Measurements from ENCODE around the gene TMEM151B. TPM values are rescaled to one million over a fixed set of nuclear protein-coding genes. Genes with fewer than 3 reads are reported as not detected.

Gene TMEM151B
- total and polyA plus RNA-seq, 5 donors = 0.26 to 1.1 (median 0.88) TPM; not detected in 2

GRCh38 chr6:44245912-44246662 is 24.2 kb upstream of the TMEM151B start:
- intact Hi-C loops (cut with DNase I) = no loop called here
- DNase-seq = peak; percentile 93 to 97 (median 97)
- under 1% methylated on average over 62 of the region's 62 CpGs for WGBS
- no peaks in the 10 kb centered on the region for H3K4me1 ChIP-seq (ENCODE audit: control insufficient read depth, insufficient read depth, low read length)
- no peaks in the 10 kb centered on the region for H3K27me3 ChIP-seq (ENCODE audit: control insufficient read depth, insufficient read depth)
- ATAC-seq = peak; percentile 86 to 89
- H3K9me3 ChIP-seq (ENCODE audit: control insufficient read depth, low read length) = no peaks in the 10 kb centered on the region
- peak overlapping the region; percentile 80 for H3K27ac ChIP-seq (ENCODE audit: low read length)
- H3K4me3 ChIP-seq (ENCODE audit: low read length) = peak overlapping the region; percentile 98

- ATAC-seq (peak; percentile 92 to 94), DNase-seq (peak; percentile 93 to 97 (median 95))
- H3K4me1 ChIP-seq (ENCODE audit: control insufficient read depth, insufficient read depth, low read length) = no peaks in the 10 kb centered on the region
- no peaks in the 10 kb centered on the region for H3K9me3 ChIP-seq (ENCODE audit: control insufficient read depth, low read length)
- peak within 1 kb of the TSS; percentile 80 for H3K27ac ChIP-seq (ENCODE audit: low read length)
- peak within 1 kb of the TSS; percentile 98 for H3K4me3 ChIP-seq (ENCODE audit: low read length)
- under 1% methylated on average over 34 of the region's 34 CpGs for WGBS
- H3K27me3 ChIP-seq (ENCODE audit: control insufficient read depth, insufficient read depth) = no peaks in the 10 kb centered on the region
- intact Hi-C loops (cut with DNase I) = no loop called here
Observed at GRCh38 chr6:44246663-44247337, 23.4 kb upstream of the TMEM151B start, which contains the start of gene HSP90AB1. Gene HSP90AB1 (plus strand): TSS chr6:44247101. CDS start chr6:44248630, 1,529 bp downstream.

GRCh38 chr6:44247338-44248302 is 22.6 kb upstream of the TMEM151B start:
- intact Hi-C loops (cut with DNase I) = no loop called here
- ATAC-seq = peak; percentile 47 to 64
- no peaks in the 10 kb centered on the region for H3K9me3 ChIP-seq (ENCODE audit: control insufficient read depth, low read length)
- H3K4me3 ChIP-seq (ENCODE audit: low read length) = peak overlapping the region; percentile 98
- peak overlapping the region; percentile 80 for H3K27ac ChIP-seq (ENCODE audit: low read length)
- whole genome bisulfite sequencing = under 1% methylated on average over 52 of the region's 52 CpGs
- DNase-seq = peak; percentile 78 to 89 (median 89)
- no peaks in the 10 kb centered on the region for H3K4me1 ChIP-seq (ENCODE audit: control insufficient read depth, insufficient read depth, low read length)
- no peaks in the 10 kb centered on the region for H3K27me3 ChIP-seq (ENCODE audit: control insufficient read depth, insufficient read depth)

GRCh38 chr6:44248579-44248978 is 21.7 kb upstream of the TMEM151B start:
- Histone ChIP-seq H3K9me3 (ENCODE audit: control insufficient read depth, low read length) (no peaks in the 10 kb centered on the region), H3K4me3 (ENCODE audit: low read length) (peak overlapping the region; percentile 98), H3K4me1 (ENCODE audit: control insufficient read depth, insufficient read depth, low read length) (no peaks in the 10 kb centered on the region), H3K27ac (ENCODE audit: low read length) (no peak overlapping the region), H3K27me3 (ENCODE audit: control insufficient read depth, insufficient read depth) (no peaks in the 10 kb centered on the region)
- intact Hi-C loops (cut with DNase I) = no loop called here
- 35% methylated on average over 1 of the region's 1 CpG for WGBS
- DNase-seq = no peak
- ATAC-seq = no peak

- no peak for ATAC-seq
- intact Hi-C loops (cut with DNase I) = no loop called here
- DNase-seq = no peak
- Histone ChIP-seq H3K27me3 (ENCODE audit: control insufficient read depth, insufficient read depth) (no peaks in the 10 kb centered on the region), H3K27ac (ENCODE audit: low read length) (no peak overlapping the region), H3K4me1 (ENCODE audit: control insufficient read depth, insufficient read depth, low read length) (no peaks in the 10 kb centered on the region), H3K4me3 (ENCODE audit: low read length) (no peak overlapping the region), H3K9me3 (ENCODE audit: control insufficient read depth, low read length) (no peaks in the 10 kb centered on the region)
- 78% methylated on average over 9 of the region's 9 CpGs for WGBS
Observed at GRCh38 chr6:44249082-44249748, 21.0 kb upstream of the TMEM151B start.

- intact Hi-C loops (cut with DNase I) = no loop called here
- Histone ChIP-seq H3K9me3 (ENCODE audit: control insufficient read depth, low read length) (no peaks in the 10 kb centered on the region), H3K27me3 (ENCODE audit: control insufficient read depth, insufficient read depth) (no peaks in the 10 kb centered on the region), H3K27ac (ENCODE audit: low read length) (no peak overlapping the region), H3K4me1 (ENCODE audit: control insufficient read depth, insufficient read depth, low read length) (no peaks in the 10 kb centered on the region), H3K4me3 (ENCODE audit: low read length) (no peak overlapping the region)
- 58% methylated on average over 6 of the region's 6 CpGs for WGBS
- DNase-seq = no peak
- ATAC-seq = no peak
Observed at GRCh38 chr6:44250067-44250717, 20.1 kb upstream of the TMEM151B start.

- Histone ChIP-seq H3K27ac (ENCODE audit: low read length) (no peak overlapping the region), H3K9me3 (ENCODE audit: control insufficient read depth, low read length) (no peaks in the 10 kb centered on the region), H3K4me1 (ENCODE audit: control insufficient read depth, insufficient read depth, low read length) (no peaks in the 10 kb centered on the region), H3K27me3 (ENCODE audit: control insufficient read depth, insufficient read depth) (no peaks in the 10 kb centered on the region), H3K4me3 (ENCODE audit: low read length) (no peak overlapping the region)
- DNase-seq (no peak), ATAC-seq (no peak)
- intact Hi-C loops (cut with DNase I) = no loop called here
- 66% methylated on average over 3 of the region's 3 CpGs for WGBS
Observed at GRCh38 chr6:44250718-44251123, 19.5 kb upstream of the TMEM151B start.

- 91% methylated on average over 14 of the region's 14 CpGs for WGBS
- Histone ChIP-seq H3K4me3 (ENCODE audit: low read length) (no peak overlapping the region), H3K27me3 (ENCODE audit: control insufficient read depth, insufficient read depth) (no peaks in the 10 kb centered on the region), H3K4me1 (ENCODE audit: control insufficient read depth, insufficient read depth, low read length) (peaks cover 4% of the 10 kb centered on the region), H3K27ac (ENCODE audit: low read length) (no peak overlapping the region), H3K9me3 (ENCODE audit: control insufficient read depth, low read length) (no peaks in the 10 kb centered on the region)
- intact Hi-C loops (cut with DNase I) = no loop called here
- ATAC-seq (no peak), DNase-seq (no peak)
Observed at GRCh38 chr6:44251576-44252524, 18.4 kb upstream of the TMEM151B start.

- 66% methylated on average over 10 of the region's 10 CpGs for whole genome bisulfite sequencing
- H3K4me1 ChIP-seq (ENCODE audit: control insufficient read depth, insufficient read depth, low read length) = peaks cover 7% of the 10 kb centered on the region
- H3K27me3 ChIP-seq (ENCODE audit: control insufficient read depth, insufficient read depth) = no peaks in the 10 kb centered on the region
- DNase-seq = no peak
- H3K9me3 ChIP-seq (ENCODE audit: control insufficient read depth, low read length) = no peaks in the 10 kb centered on the region
- no peak overlapping the region for H3K4me3 ChIP-seq (ENCODE audit: low read length)
- ATAC-seq = no peak
- intact Hi-C loops (cut with DNase I) = no loop called here
- no peak overlapping the region for H3K27ac ChIP-seq (ENCODE audit: low read length)
Observed at GRCh38 chr6:44253307-44254101, 16.7 kb upstream of the TMEM151B start.
